Measurements from ENCODE around the gene DENND2A.

The DENND2A gene

GRCh38 chr7:140676306-140676705, 35.7 kb upstream of the DENND2A start:
- Histone ChIP-seq H2AFZ (no peak overlapping the region), H3K27ac (no peak overlapping the region), H3K27me3 (ENCODE audit: control insufficient read depth, insufficient read depth, low read length) (no peaks in the 10 kb centered on the region), H3K79me2 (peaks cover 3% of the 10 kb centered on the region), H3K9ac (no peak overlapping the region), H3K4me1 (peaks cover 13% of the 10 kb centered on the region), H3K9me3 (ENCODE audit: control insufficient read depth, low read length) (no peaks in the 10 kb centered on the region), H3K4me2 (ENCODE audit: low read length) (no peak overlapping the region), H3K4me3 (ENCODE audit: low read depth, low read length) (no peak overlapping the region), H3K36me3 (ENCODE audit: control insufficient read depth, insufficient read depth, low read length) (no peaks in the 10 kb centered on the region)
- no peak for TF ChIP-seq CTCF (IDR thresholded peaks at IDR 0.05)

GRCh38 chr7:140675726-140676125, 35.1 kb upstream of the DENND2A start:
- Histone ChIP-seq H3K27ac (no peak overlapping the region), H3K79me2 (peaks cover 3% of the 10 kb centered on the region), H3K9me3 (ENCODE audit: control insufficient read depth, low read length) (no peaks in the 10 kb centered on the region), H3K9ac (no peak overlapping the region), H3K27me3 (ENCODE audit: control insufficient read depth, insufficient read depth, low read length) (no peaks in the 10 kb centered on the region), H3K4me1 (peaks cover 13% of the 10 kb centered on the region), H2AFZ (no peak overlapping the region), H3K4me2 (ENCODE audit: low read length) (no peak overlapping the region), H3K36me3 (ENCODE audit: control insufficient read depth, insufficient read depth, low read length) (no peaks in the 10 kb centered on the region), H3K4me3 (ENCODE audit: low read depth, low read length) (no peak overlapping the region)
- TF ChIP-seq CTCF (IDR thresholded peaks at IDR 0.05), result no peak

GRCh38 chr7:140674899-140675701, 34.5 kb upstream of the DENND2A start:
- Histone ChIP-seq H3K4me1 (peaks cover 13% of the 10 kb centered on the region), H3K4me2 (ENCODE audit: low read length) (no peak overlapping the region), H3K9me3 (ENCODE audit: control insufficient read depth, low read length) (no peaks in the 10 kb centered on the region), H3K27me3 (ENCODE audit: control insufficient read depth, insufficient read depth, low read length) (no peaks in the 10 kb centered on the region), H3K79me2 (peaks cover 3% of the 10 kb centered on the region), H3K27ac (no peak overlapping the region), H3K36me3 (ENCODE audit: control insufficient read depth, insufficient read depth, low read length) (no peaks in the 10 kb centered on the region), H2AFZ (no peak overlapping the region), H3K9ac (no peak overlapping the region), H3K4me3 (ENCODE audit: low read depth, low read length) (no peak overlapping the region)
- peak; percentile 15 for TF ChIP-seq CTCF (IDR thresholded peaks at IDR 0.05)

- Histone ChIP-seq H3K79me2 (peaks cover 3% of the 10 kb centered on the region), H3K36me3 (ENCODE audit: control insufficient read depth, insufficient read depth, low read length) (no peaks in the 10 kb centered on the region), H3K9me3 (ENCODE audit: control insufficient read depth, low read length) (no peaks in the 10 kb centered on the region), H2AFZ (peak overlapping the region; percentile 99), H3K4me2 (ENCODE audit: low read length) (peak overlapping the region; percentile 85), H3K27ac (peak overlapping the region; percentile 95), H3K9ac (no peak overlapping the region), H3K27me3 (ENCODE audit: control insufficient read depth, insufficient read depth, low read length) (no peaks in the 10 kb centered on the region), H3K4me3 (ENCODE audit: low read depth, low read length) (no peak overlapping the region), H3K4me1 (peaks cover 13% of the 10 kb centered on the region)
- TF ChIP-seq CTCF (IDR thresholded peaks at IDR 0.05), result no peak
Measured at GRCh38 chr7:140674356-140674800, 33.8 kb upstream of the DENND2A start.

GRCh38 chr7:140673774-140674155, 33.2 kb upstream of the DENND2A start:
- H3K79me2 ChIP-seq, result peaks cover 3% of the 10 kb centered on the region
- peak overlapping the region; percentile 99 for H2AFZ ChIP-seq
- peaks cover 13% of the 10 kb centered on the region for H3K4me1 ChIP-seq
- peak overlapping the region; percentile 85 for H3K4me2 ChIP-seq (ENCODE audit: low read length)
- peak overlapping the region; percentile 95 for H3K27ac ChIP-seq
- no peaks in the 10 kb centered on the region for H3K9me3 ChIP-seq (ENCODE audit: control insufficient read depth, low read length)
- no peak for TF ChIP-seq CTCF (IDR thresholded peaks at IDR 0.05)
- no peaks in the 10 kb centered on the region for H3K36me3 ChIP-seq (ENCODE audit: control insufficient read depth, insufficient read depth, low read length)
- peak overlapping the region; percentile 81 for H3K4me3 ChIP-seq (ENCODE audit: low read depth, low read length)
- peak overlapping the region; percentile 39 for H3K9ac ChIP-seq
- H3K27me3 ChIP-seq (ENCODE audit: control insufficient read depth, insufficient read depth, low read length), result no peaks in the 10 kb centered on the region

All from parathyroid adenoma (tissue), 2 donors.